NCI-H1417 treated with DMSO at 0.1 percent for 48 hours (cell line): ENCODE data around the gene OR14C36.
"Not testable (repeated sequence)": the region's sequence is repeated elsewhere in the genome, so short reads cannot be mapped to it uniquely, and the experiment has no call there.

Experiments used
- DNase-seq: peaks from one replicate; lab custom pipeline; 2025; lab: John Stamatoyannopoulos, UW

OR14C36 gene

GRCh38 chr1:248348475-248348874 is at the start of gene OR14C36:
OR14C36 (plus strand) TSS chr1:248348775; CDS start chr1:248348775, 0 bp downstream.
- DNase-seq: no peak

- DNase-seq: no peak
Observed at GRCh38 chr1:248303324-248303723, 45.3 kb upstream of the OR14C36 start, which contains the start of gene OR2T12. OR2T12 (minus strand) TSS chr1:248303424; CDS start chr1:248295578, 7,846 bp downstream.

GRCh38 chr1:248305672-248306071 is 42.9 kb upstream of the OR14C36 start:
- DNase-seq: not testable (repeated sequence)

GRCh38 chr1:248306103-248306502 is 42.5 kb upstream of the OR14C36 start:
- no peak for DNase-seq

GRCh38 chr1:248306740-248307139 is 41.8 kb upstream of the OR14C36 start:
- not testable (repeated sequence) for DNase-seq

GRCh38 chr1:248316796-248317195 is 31.8 kb upstream of the OR14C36 start:
- no peak for DNase-seq

- no peak for DNase-seq
Observed at GRCh38 chr1:248324468-248324867, 24.1 kb upstream of the OR14C36 start, which contains the start of gene OR2M7. OR2M7 (minus strand) TSS chr1:248324568; CDS start chr1:248324568, 0 bp downstream.

GRCh38 chr1:248343451-248343850 is 5.1 kb upstream of the OR14C36 start:
- DNase-seq: no peak

GRCh38 chr1:248359415-248359814 is 10.8 kb downstream of the OR14C36 start:
- no peak for DNase-seq

GRCh38 chr1:248361121-248361715 is 12.6 kb downstream of the OR14C36 start, which contains the start of gene OR2T4:
OR2T4 (plus strand) TSS chr1:248361665; CDS start chr1:248361665, 0 bp downstream.
- DNase-seq: no peak

- DNase-seq: no peak
Observed at GRCh38 chr1:248366609-248367008, 18.0 kb downstream of the OR14C36 start.

- DNase-seq: no peak
Observed at GRCh38 chr1:248372394-248372793, 23.8 kb downstream of the OR14C36 start.

- no peak for DNase-seq
Observed at GRCh38 chr1:248373761-248374160, 25.2 kb downstream of the OR14C36 start.

GRCh38 chr1:248375446-248375845 is 26.9 kb downstream of the OR14C36 start, which contains the start of gene OR2T6:
OR2T6 (plus strand) TSS chr1:248375746; CDS start chr1:248387609, 11,863 bp downstream.
- no peak for DNase-seq

GRCh38 chr1:248376916-248377315 is 28.3 kb downstream of the OR14C36 start:
- DNase-seq: no peak

GRCh38 chr1:248380854-248381253 is 32.3 kb downstream of the OR14C36 start:
- no peak for DNase-seq

GRCh38 chr1:248388426-248388825 is 39.9 kb downstream of the OR14C36 start:
- DNase-seq: no peak

- DNase-seq: no peak
Observed at GRCh38 chr1:248393050-248393449, 44.5 kb downstream of the OR14C36 start.
